OCI-M2 (cell line): Measurements from ENCODE around the gene RBMY1J.
"Not testable (repeated sequence)": the region's sequence is repeated elsewhere in the genome, so short reads cannot be mapped to it uniquely, and the experiment has no call there.

ENCODE experiments used
- DNase-seq: peaks from one replicate; lab custom pipeline; 2025; ENCODE audit not compliant: unreplicated experiment; lab: John Stamatoyannopoulos, UW

RBMY1J gene

GRCh38 chrY:22403110-22403509 lies at the start of gene RBMY1J:
Gene RBMY1J (plus strand): TSS chrY:22403410. CDS start chrY:22405448, 2,038 bp downstream.
- DNase-seq, result not testable (repeated sequence)

GRCh38 chrY:22367416-22367815 lies 35.8 kb upstream of the RBMY1J start:
- DNase-seq, result no peak

- DNase-seq, result no peak
Observed at GRCh38 chrY:22370623-22371022, 32.6 kb upstream of the RBMY1J start.

GRCh38 chrY:22373494-22373893 lies 29.7 kb upstream of the RBMY1J start:
- DNase-seq, result no peak

- not testable (repeated sequence) for DNase-seq
Observed at GRCh38 chrY:22444718-22445396, 41.6 kb downstream of the RBMY1J start.

- DNase-seq, result not testable (repeated sequence)
Observed at GRCh38 chrY:22455522-22455921, 52.3 kb downstream of the RBMY1J start.

GRCh38 chrY:22461962-22462361 lies 58.8 kb downstream of the RBMY1J start:
- not testable (repeated sequence) for DNase-seq
